Activated CD4-positive, alpha-beta T cell treated with anti-CD3 and anti-CD28 coated beads, Interleukin-10, Interleukin-2, amounts not matched to agents 100 ng/mL and 50 ng/mL, durations not matched to agents 16 hours and 8 hours (primary cell): Measurements from ENCODE around the gene PPP2R5B.
A peak's percentile ranks its signal among the peaks of the same experiment; 100 is the strongest.

Experiments used
- DNase-seq: peaks from one replicate; pipeline ENCODE4 v3.0.0-alpha.2; 2020

The PPP2R5B gene

DNA sequence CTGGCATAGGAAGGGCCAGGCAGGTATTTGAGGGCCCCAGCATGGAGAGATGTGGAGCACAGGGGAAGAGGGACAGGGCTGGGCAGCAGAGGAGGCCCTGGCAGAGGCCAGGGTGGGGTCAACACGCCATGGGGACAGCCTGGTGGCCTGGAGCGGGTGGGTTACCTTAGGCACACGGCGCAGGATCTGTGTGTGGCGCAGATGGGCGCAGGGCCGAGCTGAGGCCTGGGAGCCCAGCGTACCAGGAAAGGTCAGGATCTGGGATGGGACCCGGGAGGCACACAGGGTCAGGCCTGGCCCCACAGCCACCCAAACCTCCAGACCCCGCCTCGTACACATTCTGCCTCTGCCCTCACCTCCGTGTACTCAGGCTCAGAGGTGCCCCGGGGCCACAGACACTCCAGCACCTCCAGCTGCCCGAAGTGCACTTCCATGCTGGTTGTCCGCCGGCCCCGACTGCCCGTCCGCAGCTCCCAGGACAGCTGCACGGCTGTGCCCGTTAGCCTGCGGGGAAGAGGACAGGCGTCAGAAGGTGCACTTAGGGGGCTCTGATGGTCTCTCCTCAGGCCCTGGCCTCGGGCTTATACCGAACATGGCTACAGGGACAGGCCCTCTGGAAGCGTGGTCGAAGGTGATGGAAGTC lies 13.9 kb upstream of the PPP2R5B start:
- DNase-seq = no peak

- DNase-seq = no peak
Measured at GRCh38 chr11:64911142-64911541, 13.3 kb upstream of the PPP2R5B start.

- DNase-seq = no peak
Measured at GRCh38 chr11:64911689-64912088, 12.8 kb upstream of the PPP2R5B start.

- DNase-seq = no peak
Measured at GRCh38 chr11:64913171-64913727, 11.2 kb upstream of the PPP2R5B start.

DNA sequence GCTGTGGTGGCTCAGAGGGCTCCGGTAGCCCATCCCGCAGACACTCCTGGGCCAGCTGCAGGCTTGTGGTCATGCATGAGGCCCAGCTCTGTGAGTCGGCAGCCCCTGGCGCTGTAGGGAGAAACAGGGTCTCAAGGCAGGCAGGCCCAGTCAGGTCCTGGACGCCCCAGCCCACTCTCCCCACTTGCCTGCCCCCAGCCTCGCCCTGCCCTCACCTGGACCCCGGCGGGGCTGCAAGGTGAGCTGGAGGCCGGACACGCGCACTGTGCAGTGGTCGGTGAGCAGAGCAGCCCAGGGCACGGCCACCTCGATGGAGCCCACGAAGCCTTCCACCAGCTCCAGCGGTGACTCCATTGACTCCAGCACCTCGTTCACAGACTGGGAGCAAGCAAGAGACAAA lies 10.4 kb upstream of the PPP2R5B start:
- DNase-seq = no peak

DNA sequence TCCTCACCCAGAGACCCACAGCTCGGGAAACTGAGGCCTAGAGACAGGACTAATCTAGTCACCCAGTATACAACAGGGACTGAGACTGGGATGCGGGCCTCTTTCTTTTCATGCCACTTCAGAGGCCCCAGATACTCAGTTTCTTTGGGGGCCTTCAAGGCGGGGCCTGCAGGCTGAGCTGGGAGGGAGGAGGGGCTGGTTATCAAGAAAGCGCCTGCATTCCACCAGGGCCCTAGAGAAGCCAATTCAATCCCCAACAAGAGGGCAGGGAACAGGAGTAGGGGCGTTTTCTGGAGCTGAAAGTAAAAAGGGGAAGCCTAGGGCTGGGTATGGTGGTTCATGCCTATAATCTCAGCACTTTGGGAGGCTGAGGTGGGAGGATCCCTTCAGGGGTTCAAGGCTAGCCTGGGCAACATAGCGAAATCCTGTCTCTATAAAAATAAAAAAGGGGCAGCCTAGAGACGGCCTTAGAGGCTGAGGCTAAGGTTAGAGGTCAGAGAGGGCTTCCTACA lies 9.1 kb upstream of the PPP2R5B start:
- DNase-seq = no peak

DNA sequence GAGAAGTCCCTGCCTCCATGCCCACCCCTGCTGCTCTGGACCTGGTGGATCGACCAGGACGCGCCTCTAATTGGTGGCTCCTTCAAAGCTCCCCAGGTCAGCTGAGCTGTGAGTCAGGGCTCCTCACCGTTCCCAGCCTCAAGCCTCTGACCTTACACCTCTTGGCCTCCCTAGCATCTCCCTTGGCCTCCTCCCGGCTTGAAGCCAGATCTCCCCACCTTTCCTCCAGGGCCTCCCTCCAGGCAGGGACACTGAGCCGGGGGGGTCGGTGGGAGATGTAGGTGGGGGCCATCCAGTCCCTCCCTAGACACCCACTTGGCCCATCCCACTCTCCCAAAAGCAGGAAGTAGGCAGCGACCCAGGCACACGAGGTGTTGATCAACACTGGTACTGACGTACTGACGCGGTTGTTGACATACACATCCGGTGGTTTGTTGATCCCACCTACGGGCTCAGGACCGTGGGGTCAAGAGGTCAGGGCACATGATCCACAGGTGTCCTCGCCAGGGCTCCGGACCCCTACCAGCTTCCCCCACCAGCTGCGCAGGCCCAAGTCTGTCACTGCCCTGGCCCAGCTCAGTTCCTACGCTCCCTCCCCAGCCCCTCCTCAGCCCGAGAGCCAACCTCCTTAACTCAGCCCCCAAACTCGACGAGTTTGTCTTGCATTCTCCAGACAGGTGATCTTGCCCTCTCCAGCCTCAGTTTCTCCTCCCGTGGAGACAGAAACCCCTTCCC lies 8.3 kb upstream of the PPP2R5B start:
- DNase-seq = peak; percentile 60

DNA sequence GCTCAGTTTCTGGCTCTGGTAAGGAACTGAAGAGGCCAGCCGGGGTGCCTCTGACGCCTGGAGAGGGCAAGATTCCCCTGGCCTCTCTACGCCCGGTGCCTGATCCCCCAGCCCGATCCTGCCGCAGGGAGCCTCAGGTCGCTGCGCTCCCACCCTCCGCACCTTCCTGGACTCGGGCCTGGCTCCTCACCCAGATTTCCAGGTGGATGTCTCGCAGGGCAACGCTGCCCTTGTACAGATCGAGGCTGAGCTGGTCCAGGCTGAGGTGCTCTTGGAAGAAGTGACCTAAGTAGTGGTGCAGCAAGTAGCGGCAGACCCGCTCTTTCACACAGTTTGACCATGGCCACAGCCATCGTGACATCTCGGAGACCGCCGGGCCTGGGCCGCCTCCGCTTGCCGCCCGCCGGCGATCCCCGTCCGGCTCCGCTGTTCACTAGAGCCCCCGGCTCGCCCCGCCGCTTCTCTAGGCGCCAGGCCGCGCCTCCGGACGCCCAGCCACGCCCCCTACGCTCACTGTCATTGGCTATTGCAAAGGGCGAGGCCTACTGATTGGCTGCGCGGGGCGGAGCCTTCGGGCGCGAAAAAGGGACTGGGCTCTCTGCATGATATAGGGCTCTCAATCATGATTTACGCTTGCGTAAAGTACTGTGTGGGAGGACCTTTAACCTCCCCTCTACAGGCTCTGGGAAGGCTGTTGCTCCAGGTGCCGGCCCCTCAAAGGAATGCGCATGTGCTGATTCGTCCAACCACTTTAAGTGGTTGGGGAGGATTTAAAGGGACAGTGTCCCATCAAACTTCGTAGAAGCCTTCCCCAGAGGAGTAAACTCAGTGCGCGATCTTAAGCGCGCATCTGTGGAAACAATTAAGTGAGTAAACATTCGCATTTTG lies 7.5 kb upstream of the PPP2R5B start, which contains the start of gene ATG2A:
TSS of gene ATG2A (minus strand) at position 435 of the 888 bp plus-strand sequence. CDS start at position 361, 74 bp downstream.
- peak; percentile 99 for DNase-seq

GRCh38 chr11:64917663-64917995 lies 6.9 kb upstream of the PPP2R5B start:
- no peak for DNase-seq

- peak; percentile 13 for DNase-seq
Measured at GRCh38 chr11:64918017-64918416, 6.5 kb upstream of the PPP2R5B start.

DNA sequence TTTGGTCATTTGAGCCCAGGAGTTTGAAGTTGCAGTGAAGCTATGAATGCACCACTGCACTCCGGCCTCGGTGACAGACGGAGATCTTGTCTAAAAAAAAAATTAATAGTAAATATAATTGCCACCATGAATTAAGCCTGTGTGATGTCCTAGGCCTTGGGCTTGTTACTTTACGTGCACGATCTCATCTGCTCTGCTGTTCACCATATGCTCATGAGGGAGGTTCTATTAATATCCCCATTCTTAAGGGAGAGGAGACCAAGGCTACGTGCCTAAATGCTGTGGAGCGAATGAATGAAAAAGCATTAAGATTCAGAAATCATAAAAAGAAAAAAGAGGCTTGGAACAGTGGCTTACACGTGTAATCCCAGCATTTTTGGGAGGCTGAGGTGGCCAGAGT lies 4.9 kb upstream of the PPP2R5B start:
- no peak for DNase-seq

DNA sequence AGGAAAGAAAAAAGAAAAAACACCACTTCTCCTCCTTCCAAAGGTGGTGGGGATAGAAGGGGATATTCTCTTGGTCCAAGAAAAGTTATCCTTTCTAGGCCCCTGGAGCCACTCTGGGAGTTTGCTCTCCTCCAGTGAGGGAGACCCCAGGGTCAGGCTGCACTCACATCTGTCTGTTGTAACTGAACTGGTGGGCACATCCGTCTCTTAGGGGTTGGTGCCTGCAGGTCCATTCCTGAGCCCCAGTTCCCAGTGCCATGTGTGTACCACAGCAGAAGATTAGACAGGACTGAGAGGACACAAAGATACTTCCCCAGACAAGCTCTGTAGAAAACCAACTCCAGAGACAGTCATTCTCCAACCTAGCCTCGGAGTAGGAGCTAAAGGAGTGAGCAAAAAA lies 4.4 kb upstream of the PPP2R5B start:
- no peak for DNase-seq

DNA sequence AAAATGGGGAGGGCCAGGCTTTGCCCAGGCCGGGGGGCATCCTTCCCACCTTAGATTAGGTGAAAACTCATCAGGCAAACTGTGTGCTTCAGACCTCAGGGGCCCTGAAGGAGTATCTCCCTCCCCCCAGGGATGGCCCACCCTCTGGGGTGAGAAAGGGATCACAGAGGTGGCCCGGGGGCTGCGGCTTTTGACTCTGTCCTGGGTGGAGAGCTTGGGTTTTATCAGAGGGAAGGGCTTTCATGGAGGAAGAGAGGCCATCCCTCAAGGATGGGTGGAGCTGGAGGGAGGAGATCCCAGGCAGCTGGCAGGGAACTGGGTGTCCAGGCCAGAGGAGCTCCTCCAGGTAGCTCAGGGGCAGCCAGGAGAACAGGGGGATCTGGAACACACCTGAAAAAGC lies 3.1 kb upstream of the PPP2R5B start:
- no peak for DNase-seq

- no peak for DNase-seq
Measured at GRCh38 chr11:64923151-64923661, 1.3 kb upstream of the PPP2R5B start.

DNA sequence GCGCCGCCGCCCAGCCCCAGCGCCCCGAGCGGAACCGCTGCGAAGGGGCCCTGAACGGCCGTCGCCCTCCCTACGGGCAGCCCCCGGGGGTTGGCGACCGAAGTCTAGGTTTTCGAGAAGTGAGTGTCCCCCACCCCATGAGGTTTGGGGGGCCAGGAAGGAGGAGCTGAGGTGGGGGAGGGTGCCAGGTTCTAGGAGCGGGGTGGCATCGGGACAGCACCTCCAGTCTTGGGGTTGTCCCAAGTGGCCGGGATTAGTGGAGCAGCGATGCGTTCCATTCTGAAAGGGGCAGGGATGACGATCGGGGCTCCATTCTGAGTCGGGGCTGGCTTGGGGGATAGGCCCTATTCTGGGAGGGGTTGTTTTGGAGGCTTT lies 408 bp downstream of the PPP2R5B start:
- DNase-seq = no peak

DNA sequence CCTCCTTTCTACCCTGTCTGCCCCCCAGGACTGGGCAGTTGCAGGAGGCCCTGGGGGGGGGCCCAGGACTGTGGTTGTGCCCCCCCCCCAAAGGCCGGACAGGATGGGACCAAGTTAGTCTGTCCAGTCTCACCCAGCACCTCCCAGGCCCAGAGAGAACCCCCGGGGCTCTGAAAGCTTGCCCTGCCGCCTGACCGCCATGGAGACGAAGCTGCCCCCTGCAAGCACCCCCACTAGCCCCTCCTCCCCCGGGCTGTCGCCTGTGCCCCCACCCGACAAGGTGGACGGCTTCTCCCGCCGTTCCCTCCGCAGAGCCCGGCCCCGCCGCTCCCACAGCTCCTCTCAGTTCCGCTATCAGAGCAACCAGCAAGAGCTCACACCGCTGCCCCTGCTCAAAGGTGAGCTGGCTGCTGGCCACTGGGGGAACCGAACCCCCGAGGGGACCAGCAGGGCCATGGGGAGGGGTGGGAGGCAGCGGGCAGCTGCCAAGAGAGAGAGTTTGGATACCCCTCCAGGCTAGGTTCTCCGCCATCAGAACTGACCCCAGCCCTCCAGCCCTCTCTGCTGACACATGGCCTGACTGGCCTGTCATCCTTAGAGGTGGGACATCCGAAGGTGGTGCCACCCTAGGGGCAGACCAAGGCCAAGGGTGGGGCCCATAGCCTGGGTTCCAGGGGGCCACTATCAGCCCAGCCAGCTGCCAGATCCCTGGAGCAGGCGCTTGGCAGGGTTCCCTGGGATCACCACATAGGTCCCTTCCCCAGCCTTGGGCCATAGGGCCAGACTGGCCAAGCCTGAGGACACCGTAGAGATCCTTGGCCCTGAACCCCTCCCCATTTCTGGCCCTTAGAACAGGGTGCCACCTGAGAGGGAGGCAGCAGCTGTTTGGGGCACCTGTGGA lies 1.3 kb downstream of the PPP2R5B start:
- DNase-seq = no peak

DNA sequence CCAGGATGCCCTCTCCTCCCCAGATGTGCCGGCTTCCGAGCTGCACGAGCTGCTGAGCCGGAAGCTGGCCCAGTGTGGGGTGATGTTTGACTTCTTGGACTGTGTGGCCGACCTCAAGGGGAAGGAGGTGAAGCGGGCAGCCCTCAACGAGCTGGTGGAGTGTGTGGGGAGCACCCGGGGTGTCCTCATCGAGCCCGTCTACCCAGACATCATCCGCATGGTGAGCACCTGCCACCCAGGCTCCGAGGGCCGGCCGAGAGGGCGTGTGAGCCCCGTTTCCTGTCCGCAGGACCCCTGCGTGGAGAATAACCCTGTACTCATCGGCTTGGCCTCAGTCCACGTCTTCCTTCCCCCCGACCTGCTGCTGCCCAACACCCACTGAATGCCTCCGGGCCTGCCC lies 2.2 kb downstream of the PPP2R5B start:
- DNase-seq = no peak

GRCh38 chr11:64928957-64929356 lies 4.5 kb downstream of the PPP2R5B start:
- no peak for DNase-seq

- DNase-seq = no peak
Measured at GRCh38 chr11:64929625-64930024, 5.1 kb downstream of the PPP2R5B start.

DNA sequence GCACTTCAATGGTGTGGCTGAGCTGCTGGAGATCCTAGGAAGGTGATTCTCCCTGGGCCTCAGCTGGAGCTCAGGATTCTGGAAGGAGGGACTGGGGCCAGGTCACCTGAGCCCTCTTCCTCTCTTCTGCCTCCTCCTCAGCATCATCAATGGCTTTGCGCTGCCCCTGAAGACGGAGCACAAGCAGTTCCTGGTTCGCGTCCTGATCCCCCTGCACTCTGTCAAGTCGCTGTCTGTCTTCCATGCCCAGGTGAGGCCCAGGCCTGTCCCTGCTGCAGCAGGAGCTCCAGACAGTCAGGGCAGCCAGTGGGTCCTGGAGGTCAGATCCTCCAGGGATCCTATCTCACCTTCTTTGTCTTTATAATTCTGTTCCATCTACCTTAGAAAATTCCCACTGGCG lies 5.9 kb downstream of the PPP2R5B start:
- DNase-seq = no peak

GRCh38 chr11:64931290-64931689 lies 6.8 kb downstream of the PPP2R5B start:
- no peak for DNase-seq

DNA sequence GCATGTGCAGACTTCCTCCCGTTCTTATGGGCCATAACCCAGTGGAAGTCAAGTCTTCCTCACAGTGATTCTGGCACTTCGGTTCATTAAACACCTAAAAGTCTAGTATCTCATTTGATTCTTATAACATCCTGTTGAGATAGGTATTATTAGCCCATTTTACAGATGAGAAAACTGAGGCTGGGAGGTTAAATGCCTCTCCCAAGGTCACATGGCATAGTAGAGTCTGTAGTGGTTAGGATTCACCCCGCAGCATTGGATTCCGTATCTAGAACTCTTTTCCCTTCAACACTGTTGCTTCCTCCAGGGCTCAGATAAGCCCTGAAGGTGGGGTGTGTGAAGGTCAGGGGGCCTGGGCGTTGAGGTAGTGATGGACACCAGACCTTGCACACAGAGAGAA lies 7.8 kb downstream of the PPP2R5B start:
- no peak for DNase-seq
